MCF 10A (cell line): ENCODE measurements around the gene WDR48. TPM values are rescaled to one million over a fixed set of nuclear protein-coding genes. Genes with fewer than 3 reads are reported as not detected.

Source experiments
- BruUV-seq: library from RNA; stranded (reverse); fragments of 400-500 nt; replicated peaks from 2 replicates; lab custom pipeline; 2021; lab: Mats Ljungman, UMichigan
- CTCF ChIA-PET: fragments of 300-600 bp; sonication (Branson Sonifier 250); formaldehyde crosslinking; extraction: SDS; loops from one replicate; lab custom pipeline; 2021; ENCODE audit warnings: antibody characterized with exemption, inconsistent platforms; lab: Yijun Ruan, JAX
- POLR2A ChIA-PET: fragments of 300-600, 350-650 bp; sonication (Branson Sonifier 250); formaldehyde crosslinking; extraction: SDS; loops from one replicate; lab custom pipeline; 2020; ENCODE audit warnings: antibody characterized with exemption, inconsistent platforms; lab: Yijun Ruan, JAX
- DNase-seq: peaks from one replicate; pipeline ENCODE4 v3.0.0-alpha.2; 2018; ENCODE audit not compliant: unreplicated experiment
- H3K27ac Mint-ChIP-seq: one replicate; pipeline ENCODE4 v1.8.0; 2022; ENCODE audit warnings: mild to moderate bottlenecking, low read depth, mixed read lengths; ENCODE audit not compliant: unreplicated experiment
- H3K27me3 Mint-ChIP-seq: one replicate; pipeline ENCODE4 v1.8.0; 2022; ENCODE audit warnings: mixed read lengths; ENCODE audit not compliant: insufficient read depth, unreplicated experiment
- H3K36me3 Mint-ChIP-seq: one replicate; pipeline ENCODE4 v1.8.0; 2022; ENCODE audit warnings: mild to moderate bottlenecking, moderate library complexity, mixed read lengths; ENCODE audit not compliant: insufficient read depth, unreplicated experiment
- H3K4me1 Mint-ChIP-seq: one replicate; pipeline ENCODE4 v1.8.0; 2022; ENCODE audit warnings: mixed read lengths; ENCODE audit not compliant: insufficient read depth, unreplicated experiment
- H3K4me3 Mint-ChIP-seq: one replicate; pipeline ENCODE4 v1.8.0; 2022; ENCODE audit warnings: mild to moderate bottlenecking, moderate library complexity, mixed read lengths; ENCODE audit not compliant: unreplicated experiment
- H3K9me3 Mint-ChIP-seq: one replicate; pipeline ENCODE4 v1.8.0; 2022; ENCODE audit warnings: mixed read lengths; ENCODE audit not compliant: unreplicated experiment
- CTCF ChIP-seq: fragments of 200-600 bp; IDR thresholded peaks from one replicate; pipeline ENCODE4 v1.8.0; 2022; ENCODE audit warnings: antibody characterized with exemption, mild to moderate bottlenecking; ENCODE audit not compliant: unreplicated experiment
- intact Hi-C: fragments of 100-400 bp; cut with micrococcal nuclease; formaldehyde crosslinking; loops from 2 replicates; pipeline ENCODE4 v1.14.1; 2022
- total RNA-seq: library from RNA; stranded (reverse); gene quantifications from 2 replicates; pipeline ENCODE4 v1.2.3, GENCODE V29; 2022

Gene WDR48
- total RNA-seq, 1 experiment from 2014 or later: 26.0 TPM

- intact Hi-C loops: no loop called here
- no peaks in the 10 kb centered on the region for H3K36me3 Mint-ChIP-seq
- H3K27ac Mint-ChIP-seq: peak overlapping the region; percentile 94
- peaks cover 37% of the 10 kb centered on the region for H3K4me1 Mint-ChIP-seq
- peak overlapping the region; percentile 94 for H3K4me3 Mint-ChIP-seq
- no peaks in the 10 kb centered on the region for H3K27me3 Mint-ChIP-seq
- ChIA-PET CTCF (interaction anchor here (0.6 to 5.9 kb wide), 10 partner anchors 9 to 1441 kb away, joined by 3 to 39 read pairs (median 5); no protein-coding TSS in a partner anchor), POLR2A (interaction anchor here (0.6 to 1.8 kb wide), 17 partner anchors 8 to 199 kb away, joined by 3 to 9 read pairs (median 4); no protein-coding TSS in a partner anchor)
- H3K9me3 Mint-ChIP-seq: no peaks in the 10 kb centered on the region
- BruUV-seq: TSS peak; percentile 55
- no peak for TF ChIP-seq CTCF
- DNase-seq: no peak
Observed at GRCh38 chr3:39108200-39108710, 56.4 kb downstream of the WDR48 start.

- BruUV-seq: no TSS peak
- no peak for TF ChIP-seq CTCF
- DNase-seq: no peak
- Mint-ChIP-seq H3K4me3 (no peak overlapping the region), H3K9me3 (no peaks in the 10 kb centered on the region), H3K27ac (no peak overlapping the region), H3K4me1 (peaks cover 30% of the 10 kb centered on the region), H3K36me3 (no peaks in the 10 kb centered on the region), H3K27me3 (no peaks in the 10 kb centered on the region)
- CTCF ChIA-PET: interaction anchor here (1.2 to 5.9 kb wide), 5 partner anchors 18 to 182 kb away, joined by 3 to 39 read pairs (median 7); no protein-coding TSS in a partner anchor
- intact Hi-C loops: no loop called here
- POLR2A ChIA-PET: interaction anchor here (0.6 to 0.9 kb wide), 3 partner anchors 18 to 179 kb away, joined by 3 to 4 read pairs (median 3); no protein-coding TSS in a partner anchor
Observed at GRCh38 chr3:39109086-39109485, 57.3 kb downstream of the WDR48 start.

- Mint-ChIP-seq H3K4me3 (no peak overlapping the region), H3K27me3 (no peaks in the 10 kb centered on the region), H3K4me1 (peaks cover 25% of the 10 kb centered on the region), H3K36me3 (no peaks in the 10 kb centered on the region), H3K9me3 (no peaks in the 10 kb centered on the region), H3K27ac (no peak overlapping the region)
- DNase-seq: no peak
- TF ChIP-seq CTCF: no peak
- BruUV-seq: no TSS peak
- POLR2A ChIA-PET: interaction anchor here (0.9 kb wide), 1 partner anchor 178 kb away, joined by 4 read pairs; no protein-coding TSS in a partner anchor
- CTCF ChIA-PET: interaction anchor here (1.9 to 5.9 kb wide), 3 partner anchors 16 to 181 kb away, joined by 4 to 39 read pairs (median 17); no protein-coding TSS in a partner anchor
- intact Hi-C loops: no loop called here
Observed at GRCh38 chr3:39110041-39110639, 58.3 kb downstream of the WDR48 start.

GRCh38 chr3:39112113-39112512 lies 60.3 kb downstream of the WDR48 start:
- Mint-ChIP-seq H3K27me3 (no peaks in the 10 kb centered on the region), H3K4me3 (no peak overlapping the region), H3K4me1 (peaks cover 8% of the 10 kb centered on the region), H3K36me3 (no peaks in the 10 kb centered on the region), H3K27ac (no peak overlapping the region), H3K9me3 (no peaks in the 10 kb centered on the region)
- no TSS peak for BruUV-seq
- ChIA-PET POLR2A (no interaction called here), CTCF (interaction anchor here (0.6 kb wide), 1 partner anchor 174 kb away, joined by 4 read pairs; no protein-coding TSS in a partner anchor)
- DNase-seq: no peak
- intact Hi-C loops: no loop called here
- TF ChIP-seq CTCF: no peak
